ENCODE data around the gene ARHGEF9.

The ARHGEF9 gene

GRCh38 chrX:63746278-63746677, 38.7 kb downstream of the ARHGEF9 start:
- no peak for DNase-seq

GRCh38 chrX:63744850-63745394, 40.1 kb downstream of the ARHGEF9 start:
- DNase-seq = no peak

GRCh38 chrX:63743596-63743995, 41.4 kb downstream of the ARHGEF9 start:
- no peak for DNase-seq

GRCh38 chrX:63740382-63740781, 44.6 kb downstream of the ARHGEF9 start:
- DNase-seq = no peak

- no peak for DNase-seq
These were observed 45.1 kb downstream of the ARHGEF9 start for GRCh38 chrX:63739885-63740284.

- DNase-seq = no peak
These were observed 46.3 kb downstream of the ARHGEF9 start for GRCh38 chrX:63738696-63739095.

GRCh38 chrX:63737131-63737921, 47.7 kb downstream of the ARHGEF9 start:
- no peak for DNase-seq

- no peak for DNase-seq
These were observed 49.1 kb downstream of the ARHGEF9 start for GRCh38 chrX:63735882-63736281.

- no peak for DNase-seq
These were observed 64.7 kb downstream of the ARHGEF9 start for GRCh38 chrX:63720293-63720692.

GRCh38 chrX:63719633-63720032, 65.4 kb downstream of the ARHGEF9 start:
- DNase-seq = no peak

- no peak for DNase-seq
These were observed 66.9 kb downstream of the ARHGEF9 start for GRCh38 chrX:63718010-63718694.

- no peak for DNase-seq
These were observed 71.5 kb downstream of the ARHGEF9 start for GRCh38 chrX:63713526-63713925.

- peak; percentile 57 for DNase-seq
These were observed 76.2 kb downstream of the ARHGEF9 start for GRCh38 chrX:63708801-63709200.

- DNase-seq = no peak
These were observed 82.5 kb downstream of the ARHGEF9 start for GRCh38 chrX:63702556-63702955.

- peak; percentile 34 for DNase-seq
These were observed 97.9 kb downstream of the ARHGEF9 start for GRCh38 chrX:63686878-63687714.

- no peak for DNase-seq
These were observed 104.6 kb downstream of the ARHGEF9 start for GRCh38 chrX:63680423-63680822.

GRCh38 chrX:63679432-63679831, 105.6 kb downstream of the ARHGEF9 start:
- DNase-seq = no peak

- DNase-seq = no peak
These were observed 109.3 kb downstream of the ARHGEF9 start for GRCh38 chrX:63675716-63676115.

GRCh38 chrX:63673896-63674295, 111.1 kb downstream of the ARHGEF9 start:
- no peak for DNase-seq

GRCh38 chrX:63664741-63665140, 120.3 kb downstream of the ARHGEF9 start:
- no peak for DNase-seq

- DNase-seq = no peak
These were observed 120.9 kb downstream of the ARHGEF9 start for GRCh38 chrX:63664083-63664482.

- DNase-seq = no peak
These were observed 123.3 kb downstream of the ARHGEF9 start for GRCh38 chrX:63661676-63662075.

- no peak for DNase-seq
These were observed 126.1 kb downstream of the ARHGEF9 start for GRCh38 chrX:63658920-63659319.

Measured in hematopoietic multipotent progenitor cell treated with erythropoietin and hydrocortisone succinate and interleukin-3 and kit ligand, for 8 days (in vitro differentiated cells).